Neural progenitor cell (in vitro differentiated cells): ENCODE data around the gene SCAMP1.

Experiments used
- EZH2 ChIP-seq: fragments of 200-600 bp; sonication (generic); IDR thresholded peaks from 2 replicates; pipeline ENCODE4 v1.6.1; 2017; ENCODE audit warnings: antibody characterized with exemption, mild to moderate bottlenecking, moderate library complexity
- EZH2phosphoT487 ChIP-seq: fragments of 200-600 bp; sonication (generic); IDR thresholded peaks from 2 replicates; pipeline ENCODE4 v1.6.1; 2017; ENCODE audit warnings: antibody characterized with exemption
- TF ChIP-seq, protein P1 (sequence below): fragments of 200-600 bp; sonication (generic); IDR thresholded peaks from 2 replicates; pipeline ENCODE4 v1.5.1; 2017; ENCODE audit warnings: antibody characterized with exemption, mild to moderate bottlenecking

DNA sequence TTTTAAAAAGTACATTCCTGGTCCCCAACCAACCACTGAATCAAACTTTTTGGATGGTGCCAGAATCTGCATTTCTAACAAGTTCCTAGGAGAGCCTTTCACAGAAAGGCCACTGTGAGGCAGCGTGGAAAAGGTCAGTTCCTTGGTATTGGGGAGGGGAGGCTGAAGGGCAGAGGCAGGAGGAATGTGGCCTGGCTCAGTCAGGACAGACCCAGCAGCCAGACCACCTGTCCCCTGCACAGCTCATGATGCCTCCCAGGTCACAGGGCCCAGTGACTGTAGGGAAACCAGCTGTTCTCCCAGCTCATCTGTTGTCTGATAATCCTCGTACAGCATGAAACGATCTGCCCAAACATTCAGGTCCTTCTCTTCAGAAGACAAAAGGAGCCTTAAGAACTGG lies 155.3 kb downstream of the SCAMP1 start:
- TF ChIP-seq, protein P1, sequence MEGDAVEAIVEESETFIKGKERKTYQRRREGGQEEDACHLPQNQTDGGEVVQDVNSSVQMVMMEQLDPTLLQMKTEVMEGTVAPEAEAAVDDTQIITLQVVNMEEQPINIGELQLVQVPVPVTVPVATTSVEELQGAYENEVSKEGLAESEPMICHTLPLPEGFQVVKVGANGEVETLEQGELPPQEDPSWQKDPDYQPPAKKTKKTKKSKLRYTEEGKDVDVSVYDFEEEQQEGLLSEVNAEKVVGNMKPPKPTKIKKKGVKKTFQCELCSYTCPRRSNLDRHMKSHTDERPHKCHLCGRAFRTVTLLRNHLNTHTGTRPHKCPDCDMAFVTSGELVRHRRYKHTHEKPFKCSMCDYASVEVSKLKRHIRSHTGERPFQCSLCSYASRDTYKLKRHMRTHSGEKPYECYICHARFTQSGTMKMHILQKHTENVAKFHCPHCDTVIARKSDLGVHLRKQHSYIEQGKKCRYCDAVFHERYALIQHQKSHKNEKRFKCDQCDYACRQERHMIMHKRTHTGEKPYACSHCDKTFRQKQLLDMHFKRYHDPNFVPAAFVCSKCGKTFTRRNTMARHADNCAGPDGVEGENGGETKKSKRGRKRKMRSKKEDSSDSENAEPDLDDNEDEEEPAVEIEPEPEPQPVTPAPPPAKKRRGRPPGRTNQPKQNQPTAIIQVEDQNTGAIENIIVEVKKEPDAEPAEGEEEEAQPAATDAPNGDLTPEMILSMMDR: no peak
- no peak for TF ChIP-seq EZH2phosphoT487
- no peak for TF ChIP-seq EZH2
